GM23248 (cell line): ENCODE measurements around the gene RASA2. TPM values are rescaled to one million over a fixed set of nuclear protein-coding genes. Genes with fewer than 3 reads are reported as not detected.

Experiments
- DNase-seq: peaks from one replicate; pipeline ENCODE4 v3.0.0-alpha.2; 2015
- H2AFZ ChIP-seq: fragments of 200-600 bp; sonication (generic); 2 replicates; pipeline ENCODE4 v1.6.1; 2016; ENCODE audit warnings: antibody characterized with exemption
- H3F3A ChIP-seq: fragments of 200-600 bp; sonication (generic); 2 replicates; pipeline ENCODE4 v1.6.1; 2016; ENCODE audit warnings: mild to moderate bottlenecking, antibody characterized with exemption, mixed run types; ENCODE audit not compliant: insufficient read depth
- H3K27ac ChIP-seq: fragments of 200-600 bp; sonication (generic); 2 replicates; pipeline ENCODE4 v1.5.1; 2016; ENCODE audit warnings: mild to moderate bottlenecking
- H3K27me3 ChIP-seq: fragments of 200-600 bp; sonication (generic); replicated peaks from 2 replicates; pipeline ENCODE4 v1.6.1; 2016; ENCODE audit warnings: mild to moderate bottlenecking; ENCODE audit not compliant: insufficient read depth
- H3K36me3 ChIP-seq: fragments of 200-600 bp; sonication (generic); 2 replicates; pipeline ENCODE4 v1.6.1; 2016; ENCODE audit warnings: low read depth, mild to moderate bottlenecking
- H3K4me1 ChIP-seq: fragments of 200-600 bp; sonication (generic); 2 replicates; pipeline ENCODE4 v1.6.1; 2016; ENCODE audit warnings: mild to moderate bottlenecking; ENCODE audit not compliant: insufficient read depth
- H3K4me2 ChIP-seq: fragments of 200-600 bp; sonication (generic); one replicate; pipeline ENCODE4 v1.6.1; 2016; ENCODE audit warnings: mild to moderate bottlenecking; ENCODE audit not compliant: unreplicated experiment
- H3K4me3 ChIP-seq: fragments of 200-600 bp; sonication (generic); 2 replicates; pipeline ENCODE4 v1.5.1; 2016; ENCODE audit warnings: mild to moderate bottlenecking
- H3K79me2 ChIP-seq: fragments of 200-600 bp; sonication (generic); 2 replicates; pipeline ENCODE4 v1.6.1; 2016; ENCODE audit warnings: mild to moderate bottlenecking; ENCODE audit not compliant: insufficient read depth
- H3K9ac ChIP-seq: fragments of 200-600 bp; sonication (generic); 2 replicates; pipeline ENCODE4 v1.6.1; 2016; ENCODE audit warnings: mild to moderate bottlenecking
- H3K9me2 ChIP-seq: fragments of 200-600 bp; sonication (generic); 2 replicates; pipeline ENCODE4 v1.6.1; 2016; ENCODE audit warnings: mixed run types, mild to moderate bottlenecking, moderate library complexity; ENCODE audit not compliant: insufficient read depth
- H3K9me3 ChIP-seq: fragments of 200-600 bp; sonication (generic); one replicate; pipeline ENCODE4 v1.6.1; 2017; ENCODE audit warnings: low read depth
- H4K20me1 ChIP-seq: fragments of 200-600 bp; sonication (generic); 2 replicates; pipeline ENCODE4 v1.6.0; 2016; ENCODE audit not compliant: insufficient read depth
- EZH2 ChIP-seq: fragments of 200-600 bp; sonication (generic); IDR thresholded peaks from 2 replicates; pipeline ENCODE4 v1.6.1; 2018; ENCODE audit warnings: antibody characterized with exemption, mild to moderate bottlenecking; ENCODE audit not compliant: insufficient read depth, poor library complexity, severe bottlenecking
- EZH2phosphoT487 ChIP-seq: fragments of 200-600 bp; sonication (generic); IDR thresholded peaks from 2 replicates; pipeline ENCODE4 v1.6.1; 2018; ENCODE audit warnings: antibody characterized with exemption, moderate library complexity, mild to moderate bottlenecking, low read depth; ENCODE audit not compliant: insufficient read depth
- WGBS, 2 experiments: methylation state at CpG; one replicate each; pipeline ENCODE4 v1.1.6; 2015 to 2017; ENCODE audit warnings: low lambda C conversion rate in 2 of 2, low coverage in 1 of 2; ENCODE audit errors: missing lambda C conversion rate in 2 of 2; 5-methylcytosine and 5-hydroxymethylcytosine counted together
- in situ Hi-C: fragments of 300-500 bp; cut with MboI; formaldehyde crosslinking; loops from 2 replicates; pipeline ENCODE4 v1.15.0; 2020
- polyA plus RNA-seq: library from polyadenylated mRNA; unstranded; fragments of >200 nt; fragmentation: Nextera tagmentation; extraction: Ambion mirVana; gene quantifications from 2 replicates; pipeline ENCODE4 v1.2.1, GENCODE V29; 2016
- total RNA-seq: library from RNA; depleted of rRNA; stranded (reverse); fragments of >200 nt; shearing (Covaris generic); gene quantifications from 2 replicates; pipeline ENCODE4 v1.2.3, GENCODE V29; 2014

Gene RASA2
- total and polyA plus RNA-seq, 2 experiments from 2014 or later = 16.9 to 18.8 TPM

DNA sequence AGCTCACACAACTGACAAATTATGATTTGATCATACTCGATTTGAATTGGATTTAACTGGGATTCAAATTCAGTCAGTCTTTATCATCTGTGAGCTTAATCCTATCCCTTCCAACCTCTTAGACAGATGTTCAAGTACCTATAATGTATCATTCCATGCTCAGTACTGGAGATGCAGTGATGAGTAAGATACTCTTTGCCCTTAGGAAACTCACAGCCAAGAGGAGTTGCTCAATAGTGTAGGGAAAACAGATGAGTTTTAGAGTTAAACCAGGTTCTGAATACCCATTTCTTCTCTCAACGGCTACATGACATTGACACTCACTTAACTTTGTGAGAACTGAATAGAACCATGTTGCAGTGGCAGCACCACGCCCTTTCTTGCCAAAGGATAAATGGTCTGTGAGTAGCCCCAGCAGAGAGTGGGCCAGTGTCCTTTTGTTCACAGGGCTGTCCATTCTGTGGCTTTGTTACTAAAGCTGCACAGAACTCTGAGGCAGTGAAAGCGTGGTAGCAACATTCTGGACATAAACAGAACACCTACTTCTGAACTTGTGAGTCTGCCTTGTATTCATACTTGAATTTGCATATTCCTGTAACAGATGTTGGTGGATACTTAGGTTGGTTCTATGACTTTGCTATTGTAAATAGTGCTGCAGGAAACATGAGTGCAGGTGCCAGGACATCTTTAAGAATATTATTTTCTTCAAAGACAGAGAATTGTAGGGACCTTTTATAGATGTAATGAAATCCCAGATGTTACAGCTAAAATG, 91.6 kb downstream of the RASA2 start:
- no peak for TF ChIP-seq EZH2phosphoT487
- no peak for TF ChIP-seq EZH2
- no peak overlapping the region for H2AFZ ChIP-seq
- no peaks in the 10 kb centered on the region for H3K9me2 ChIP-seq
- no peak overlapping the region for H3K9ac ChIP-seq
- H3K4me3 ChIP-seq = no peak overlapping the region
- H3K79me2 ChIP-seq = peaks cover 4% of the 10 kb centered on the region; the same call in 1 of the 2 replicates
- H3K27ac ChIP-seq = peak overlapping the region; percentile 47
- H3K36me3 ChIP-seq = peaks cover 69% of the 10 kb centered on the region
- no peaks in the 10 kb centered on the region for H3K9me3 ChIP-seq
- H3F3A ChIP-seq = peaks cover 27% of the 10 kb centered on the region; the same call in 1 of the 2 replicates
- 63 to 66% methylated on average over 4 of the region's 4 CpGs for WGBS, 2 experiments
- peak; percentile 75 for DNase-seq
- no peaks in the 10 kb centered on the region for H3K27me3 ChIP-seq
- peaks cover 9% of the 10 kb centered on the region for H3K4me1 ChIP-seq
- in situ Hi-C loops = no loop called here
- no peak overlapping the region for H3K4me2 ChIP-seq
- no peaks in the 10 kb centered on the region for H4K20me1 ChIP-seq

DNA sequence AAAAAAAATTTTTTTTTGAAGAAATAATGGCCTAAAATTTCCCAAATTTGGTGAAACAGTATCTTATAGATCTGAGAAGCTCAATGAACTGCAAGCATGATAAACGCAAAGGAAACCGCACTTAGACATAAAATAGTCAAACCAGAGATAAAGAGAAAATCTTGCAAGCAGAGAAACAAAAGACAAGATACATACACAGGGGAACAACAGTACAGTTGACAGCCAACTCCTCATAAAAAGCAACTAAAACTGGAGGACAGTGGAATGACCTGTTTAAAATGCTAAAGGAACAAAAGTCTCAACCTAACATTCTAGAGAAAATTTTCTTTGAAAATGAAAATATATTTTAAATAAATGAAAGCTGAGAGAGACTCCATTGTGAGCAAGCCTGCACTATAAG, 107.5 kb downstream of the RASA2 start:
- H3K27ac ChIP-seq = no peak overlapping the region
- no peak overlapping the region for H3K4me3 ChIP-seq
- H3K9me3 ChIP-seq = no peaks in the 10 kb centered on the region
- no peak for DNase-seq
- peaks cover 57% of the 10 kb centered on the region for H3K36me3 ChIP-seq
- H3F3A ChIP-seq = no peaks in the 10 kb centered on the region
- H3K79me2 ChIP-seq = no peaks in the 10 kb centered on the region
- TF ChIP-seq EZH2 (no peak), EZH2phosphoT487 (no peak)
- no peaks in the 10 kb centered on the region for H3K27me3 ChIP-seq
- H3K9ac ChIP-seq = no peak overlapping the region
- no peak overlapping the region for H2AFZ ChIP-seq
- 96 to 100% methylated on average over 2 of the region's 2 CpGs for WGBS, 2 experiments
- H4K20me1 ChIP-seq = no peaks in the 10 kb centered on the region
- H3K4me1 ChIP-seq = no peaks in the 10 kb centered on the region
- in situ Hi-C loops = no loop called here
- no peak overlapping the region for H3K4me2 ChIP-seq
- H3K9me2 ChIP-seq = no peaks in the 10 kb centered on the region

DNA sequence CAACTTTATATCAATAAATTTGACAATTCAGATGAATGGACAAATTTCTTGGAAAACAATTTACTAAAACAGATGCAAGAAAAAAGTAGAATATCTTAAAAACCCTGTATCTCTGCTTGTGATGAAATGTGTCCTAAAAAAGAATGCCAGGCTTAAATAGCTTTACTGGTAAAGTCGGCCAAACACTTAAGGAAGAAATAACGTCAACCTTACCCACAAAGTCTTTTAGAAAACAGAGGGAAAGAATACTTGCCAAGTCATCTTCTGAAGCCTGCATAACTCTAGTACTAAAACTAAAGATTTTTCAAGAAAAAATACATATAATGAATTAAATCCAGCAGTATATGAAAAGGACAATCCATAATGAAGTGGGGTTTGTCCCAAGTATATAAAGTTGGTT, 111.1 kb downstream of the RASA2 start:
- no peak overlapping the region for H3K4me2 ChIP-seq
- TF ChIP-seq EZH2phosphoT487 (no peak), EZH2 (no peak)
- no peaks in the 10 kb centered on the region for H3K9me3 ChIP-seq
- no peak overlapping the region for H3K9ac ChIP-seq
- no peaks in the 10 kb centered on the region for H3K9me2 ChIP-seq
- peaks cover 49% of the 10 kb centered on the region for H3K36me3 ChIP-seq
- no peak for DNase-seq
- in situ Hi-C loops = no loop called here
- WGBS, 2 experiments = 97 to 98% methylated on average over 2 of the region's 2 CpGs
- no peaks in the 10 kb centered on the region for H3K27me3 ChIP-seq
- no peak overlapping the region for H3K4me3 ChIP-seq
- H2AFZ ChIP-seq = no peak overlapping the region
- H3K27ac ChIP-seq = no peak overlapping the region
- peaks cover 7% of the 10 kb centered on the region for H3F3A ChIP-seq
- H3K4me1 ChIP-seq = no peaks in the 10 kb centered on the region
- H3K79me2 ChIP-seq = no peaks in the 10 kb centered on the region
- H4K20me1 ChIP-seq = no peaks in the 10 kb centered on the region

DNA sequence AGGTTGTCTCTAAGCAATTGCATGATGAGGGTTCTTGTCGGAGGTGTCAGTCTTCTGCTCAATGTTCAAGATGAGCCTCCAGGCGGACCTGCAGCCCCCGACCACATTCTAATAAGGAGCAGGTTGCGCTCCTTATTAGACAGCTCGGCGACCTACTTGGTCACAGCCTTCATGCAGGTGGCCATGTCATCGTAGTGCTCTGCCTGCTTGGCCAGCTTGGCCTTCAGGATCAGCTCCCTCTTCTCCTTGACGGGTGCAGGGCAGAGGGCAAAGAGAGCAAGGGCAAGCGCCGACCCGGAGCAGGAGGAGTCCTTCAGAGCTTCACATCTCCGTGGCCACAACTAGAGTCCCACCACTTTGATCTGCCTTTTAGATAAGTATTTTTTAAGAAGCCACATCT, 113.5 kb downstream of the RASA2 start:
- H3K4me3 ChIP-seq = no peak overlapping the region
- H3K9ac ChIP-seq = no peak overlapping the region
- no peaks in the 10 kb centered on the region for H3K4me1 ChIP-seq
- WGBS, 2 experiments = 97 to 98% methylated on average over 12 of the region's 12 CpGs
- TF ChIP-seq EZH2 (no peak), EZH2phosphoT487 (no peak)
- no peak overlapping the region for H3K27ac ChIP-seq
- H4K20me1 ChIP-seq = no peaks in the 10 kb centered on the region
- no peaks in the 10 kb centered on the region for H3K9me3 ChIP-seq
- H3K27me3 ChIP-seq = no peaks in the 10 kb centered on the region
- H3K4me2 ChIP-seq = no peak overlapping the region
- H3F3A ChIP-seq = peaks cover 17% of the 10 kb centered on the region
- H3K9me2 ChIP-seq = no peaks in the 10 kb centered on the region
- H3K79me2 ChIP-seq = no peaks in the 10 kb centered on the region
- no peak for DNase-seq
- in situ Hi-C loops = no loop called here
- no peak overlapping the region for H2AFZ ChIP-seq
- peaks cover 34% of the 10 kb centered on the region for H3K36me3 ChIP-seq
